Activated CD4-positive, alpha-beta T cell treated with anti-CD3 and anti-CD28 coated beads, Interleukin-2, amount 50 U/mL, for 24 hours (primary cell): ENCODE results near the gene ENPP5.
A peak's percentile ranks its signal among the peaks of the same experiment; 100 is the strongest.

ENCODE experiments used
- DNase-seq, 2 donors: peaks; one replicate each; pipeline ENCODE4 v3.0.0-alpha.2; 2020; ENCODE audit warnings: low read depth in 1 of 2, low spot score in 1 of 2

ENPP5 gene

GRCh38 chr6:46170357-46171289, at the start of gene ENPP5:
Gene ENPP5, minus strand, starts transcription at chr6:46170980. Its CDS starts 2,718 bp downstream, at chr6:46168262.
- peak; percentile 7 to 25 for DNase-seq

GRCh38 chr6:46219661-46220060, 48.9 kb upstream of the ENPP5 start:
- DNase-seq: no peak

- no peak for DNase-seq
Observed at GRCh38 chr6:46218457-46218856, 47.7 kb upstream of the ENPP5 start.

- DNase-seq: no peak
Observed at GRCh38 chr6:46217671-46218131, 46.9 kb upstream of the ENPP5 start.

- no peak for DNase-seq
Observed at GRCh38 chr6:46216879-46217278, 46.1 kb upstream of the ENPP5 start.

GRCh38 chr6:46215777-46216176, 45.0 kb upstream of the ENPP5 start:
- no peak for DNase-seq

- no peak for DNase-seq
Observed at GRCh38 chr6:46215213-46215612, 44.4 kb upstream of the ENPP5 start.

- no peak for DNase-seq
Observed at GRCh38 chr6:46211917-46212316, 41.1 kb upstream of the ENPP5 start.

- no peak for DNase-seq
Observed at GRCh38 chr6:46210294-46210693, 39.5 kb upstream of the ENPP5 start.

GRCh38 chr6:46208303-46208702, 37.5 kb upstream of the ENPP5 start:
- DNase-seq: no peak

GRCh38 chr6:46207174-46207573, 36.4 kb upstream of the ENPP5 start:
- no peak for DNase-seq

GRCh38 chr6:46204880-46205650, 34.3 kb upstream of the ENPP5 start:
- no peak for DNase-seq

- no peak for DNase-seq
Observed at GRCh38 chr6:46203391-46204177, 32.8 kb upstream of the ENPP5 start.

GRCh38 chr6:46201702-46202101, 30.9 kb upstream of the ENPP5 start:
- DNase-seq: no peak

- DNase-seq: no peak
Observed at GRCh38 chr6:46199387-46199786, 28.6 kb upstream of the ENPP5 start.

- DNase-seq: no peak
Observed at GRCh38 chr6:46191961-46192360, 21.2 kb upstream of the ENPP5 start.

GRCh38 chr6:46190889-46191288, 20.1 kb upstream of the ENPP5 start:
- DNase-seq: no peak

GRCh38 chr6:46189726-46190125, 18.9 kb upstream of the ENPP5 start:
- no peak for DNase-seq

- no peak for DNase-seq
Observed at GRCh38 chr6:46186583-46186982, 15.8 kb upstream of the ENPP5 start.

- DNase-seq: no peak
Observed at GRCh38 chr6:46184114-46184513, 13.3 kb upstream of the ENPP5 start.

- no peak for DNase-seq
Observed at GRCh38 chr6:46175976-46176375, 5.2 kb upstream of the ENPP5 start.
